Liver (tissue), 2 donors: Measurements from ENCODE around the gene TMEM131.

Experiments
- REST ChIP-seq: IDR thresholded peaks from 2 replicates; pipeline ENCODE4 v1.6.1; 2016; ENCODE audit warnings: antibody characterized with exemption, mild to moderate bottlenecking
- SP1 ChIP-seq: IDR thresholded peaks from 2 replicates; pipeline ENCODE4 v1.6.1; 2018; ENCODE audit warnings: antibody characterized with exemption, mild to moderate bottlenecking
- TF ChIP-seq, protein P1 (sequence below): IDR thresholded peaks from 2 replicates; pipeline ENCODE4 v1.6.1; 2016; ENCODE audit warnings: antibody characterized with exemption
- donor health status: healthy.

DNA sequence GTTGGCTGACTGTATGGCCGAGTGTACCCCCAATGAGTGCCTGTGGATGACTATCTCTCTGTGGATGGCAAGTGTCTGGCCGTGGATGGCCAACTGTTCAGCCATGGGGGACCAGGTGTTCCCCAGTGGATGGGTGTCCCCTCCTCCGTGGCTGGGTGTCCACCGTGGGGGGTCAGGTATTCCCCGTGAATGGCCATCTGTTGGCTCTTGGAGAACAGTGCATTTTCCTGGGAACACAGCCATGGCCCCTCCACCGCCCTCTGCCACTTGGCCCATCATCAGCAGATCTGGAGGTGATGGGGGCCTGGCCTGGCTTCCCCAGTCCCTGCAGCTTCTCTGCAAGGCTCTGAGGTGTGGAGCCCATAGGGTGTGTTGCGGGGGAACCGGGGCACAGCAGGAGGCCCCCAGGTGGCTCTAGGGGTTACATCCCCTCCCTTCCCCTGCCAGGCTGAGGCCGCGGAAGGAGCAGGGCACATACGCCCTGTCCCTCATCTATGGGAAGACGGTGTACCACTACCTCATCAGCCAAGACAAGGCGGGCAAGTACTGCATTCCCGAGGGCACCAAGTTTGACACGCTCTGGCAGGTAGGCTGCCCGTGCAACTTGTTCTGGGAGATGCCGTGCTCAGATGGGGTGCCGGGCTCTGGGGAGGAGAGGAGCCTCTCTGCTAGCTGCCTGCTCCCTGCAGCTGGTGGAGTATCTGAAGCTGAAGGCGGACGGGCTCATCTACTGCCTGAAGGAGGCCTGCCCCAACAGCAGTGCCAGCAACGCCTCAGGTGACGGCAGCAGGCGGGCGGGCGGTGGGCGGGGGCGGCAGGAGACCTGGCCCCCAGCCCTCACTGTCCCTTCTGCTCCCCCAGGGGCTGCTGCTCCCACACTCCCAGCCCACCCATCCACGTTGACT is 263.1 kb downstream of the TMEM131 start:
- no peak for TF ChIP-seq SP1
- TF ChIP-seq, protein P1, sequence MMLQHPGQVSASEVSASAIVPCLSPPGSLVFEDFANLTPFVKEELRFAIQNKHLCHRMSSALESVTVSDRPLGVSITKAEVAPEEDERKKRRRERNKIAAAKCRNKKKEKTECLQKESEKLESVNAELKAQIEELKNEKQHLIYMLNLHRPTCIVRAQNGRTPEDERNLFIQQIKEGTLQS, result no peak
- TF ChIP-seq REST, result no peak
